ENCODE data around the gene NFRKB. TPM values are rescaled to one million over a fixed set of nuclear protein-coding genes. Genes with fewer than 3 reads are reported as not detected.

NFRKB gene
- total RNA-seq, 3 donors from 2014 or later, result 30.2 to 45.2 (median 44.2) TPM

DNA sequence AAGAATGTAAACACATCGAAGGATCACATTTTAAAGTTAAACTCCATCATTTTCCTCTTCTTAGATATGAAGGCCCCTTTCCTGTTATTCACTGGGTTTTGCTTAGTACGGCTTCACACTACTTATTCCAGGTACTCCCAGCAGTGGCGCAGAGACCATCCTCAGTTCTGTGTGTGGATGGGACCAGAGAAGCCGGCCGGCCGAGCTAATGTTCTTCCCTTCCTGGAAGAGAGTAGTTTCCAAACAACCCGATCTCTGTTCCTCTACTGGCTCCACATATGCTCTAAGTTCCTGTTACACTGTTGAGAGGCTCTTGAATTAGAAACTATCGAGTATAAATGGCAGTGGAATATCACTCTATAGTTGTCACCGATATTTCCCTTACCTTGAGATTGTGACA lies 684 bp upstream of the NFRKB start:
- Histone ChIP-seq H3K4me1 (no peaks in the 10 kb centered on the region), H3K27ac (peak overlapping the region; percentile 86 to 89), H3K36me3 (no peaks in the 10 kb centered on the region), H3K27me3 (no peaks in the 10 kb centered on the region), H3K9me3 (no peaks in the 10 kb centered on the region), H3K4me3 (peak overlapping the region; percentile 82 to 96 (median 95))
- intact Hi-C loops (cut with DNase I; ENCODE audit: low total_unique reads), result no loop called here
- no peak for TF ChIP-seq POLR2A (IDR thresholded peaks at IDR 0.05)
- TF ChIP-seq, protein P1, sequence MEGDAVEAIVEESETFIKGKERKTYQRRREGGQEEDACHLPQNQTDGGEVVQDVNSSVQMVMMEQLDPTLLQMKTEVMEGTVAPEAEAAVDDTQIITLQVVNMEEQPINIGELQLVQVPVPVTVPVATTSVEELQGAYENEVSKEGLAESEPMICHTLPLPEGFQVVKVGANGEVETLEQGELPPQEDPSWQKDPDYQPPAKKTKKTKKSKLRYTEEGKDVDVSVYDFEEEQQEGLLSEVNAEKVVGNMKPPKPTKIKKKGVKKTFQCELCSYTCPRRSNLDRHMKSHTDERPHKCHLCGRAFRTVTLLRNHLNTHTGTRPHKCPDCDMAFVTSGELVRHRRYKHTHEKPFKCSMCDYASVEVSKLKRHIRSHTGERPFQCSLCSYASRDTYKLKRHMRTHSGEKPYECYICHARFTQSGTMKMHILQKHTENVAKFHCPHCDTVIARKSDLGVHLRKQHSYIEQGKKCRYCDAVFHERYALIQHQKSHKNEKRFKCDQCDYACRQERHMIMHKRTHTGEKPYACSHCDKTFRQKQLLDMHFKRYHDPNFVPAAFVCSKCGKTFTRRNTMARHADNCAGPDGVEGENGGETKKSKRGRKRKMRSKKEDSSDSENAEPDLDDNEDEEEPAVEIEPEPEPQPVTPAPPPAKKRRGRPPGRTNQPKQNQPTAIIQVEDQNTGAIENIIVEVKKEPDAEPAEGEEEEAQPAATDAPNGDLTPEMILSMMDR (IDR thresholded peaks at IDR 0.05), result no peak
- no peak for TF ChIP-seq POLR2AphosphoS5 (IDR thresholded peaks at IDR 0.05)
- no peak for DNase-seq (ENCODE audit: low spot score in 2 of 2)

DNA sequence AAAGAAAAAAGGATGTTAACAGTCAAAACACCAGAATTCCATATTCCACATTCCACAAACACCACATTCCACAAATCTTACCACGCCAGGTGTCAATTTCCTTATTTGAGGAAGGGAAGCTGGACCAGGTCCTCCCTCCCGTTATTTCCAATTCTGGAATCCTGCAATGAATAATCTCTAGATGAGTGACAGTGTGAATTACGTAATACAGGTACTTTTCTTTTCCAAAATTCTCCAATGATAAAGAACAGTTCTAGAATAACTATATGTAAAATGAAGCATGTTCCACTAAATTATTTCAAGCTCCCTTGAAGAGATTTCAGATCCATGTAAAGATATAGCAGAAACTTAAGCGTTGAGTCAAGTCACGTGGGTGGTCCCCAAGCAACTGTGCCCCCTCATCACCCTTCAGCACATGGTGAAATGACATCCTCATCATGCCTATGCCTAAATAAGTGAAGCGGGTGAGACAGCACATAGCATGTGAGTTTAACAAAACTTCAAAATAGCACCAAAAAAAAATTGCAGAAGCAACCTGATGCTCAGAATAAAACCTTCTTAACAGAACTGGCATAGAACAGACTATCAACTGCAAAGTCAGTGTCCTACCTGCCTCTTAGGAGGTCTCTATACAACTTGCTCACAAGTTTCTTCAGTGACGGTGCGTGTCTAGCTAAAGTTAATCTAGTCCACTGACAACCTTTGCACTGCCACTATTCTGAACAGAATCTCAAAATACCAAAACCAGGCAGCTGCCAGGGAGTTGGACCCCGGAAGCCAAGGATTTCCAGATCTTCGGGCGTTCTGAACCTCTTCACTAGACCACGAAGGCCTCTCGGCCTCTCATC lies 876 bp downstream of the NFRKB start:
- TF ChIP-seq POLR2AphosphoS5 (IDR thresholded peaks at IDR 0.05), result no peak
- TF ChIP-seq, protein P1 (IDR thresholded peaks at IDR 0.05), result no peak
- no peak for TF ChIP-seq POLR2A (IDR thresholded peaks at IDR 0.05)
- DNase-seq (ENCODE audit: low spot score in 2 of 2), result no peak
- Histone ChIP-seq H3K27me3 (no peaks in the 10 kb centered on the region), H3K4me1 (no peaks in the 10 kb centered on the region), H3K9me3 (no peaks in the 10 kb centered on the region), H3K36me3 (no peaks in the 10 kb centered on the region), H3K4me3 (peak overlapping the region; percentile 82 to 96 (median 95)), H3K27ac (peak overlapping the region; percentile 86 to 89)
- intact Hi-C loops (cut with DNase I; ENCODE audit: low total_unique reads), result no loop called here

DNA sequence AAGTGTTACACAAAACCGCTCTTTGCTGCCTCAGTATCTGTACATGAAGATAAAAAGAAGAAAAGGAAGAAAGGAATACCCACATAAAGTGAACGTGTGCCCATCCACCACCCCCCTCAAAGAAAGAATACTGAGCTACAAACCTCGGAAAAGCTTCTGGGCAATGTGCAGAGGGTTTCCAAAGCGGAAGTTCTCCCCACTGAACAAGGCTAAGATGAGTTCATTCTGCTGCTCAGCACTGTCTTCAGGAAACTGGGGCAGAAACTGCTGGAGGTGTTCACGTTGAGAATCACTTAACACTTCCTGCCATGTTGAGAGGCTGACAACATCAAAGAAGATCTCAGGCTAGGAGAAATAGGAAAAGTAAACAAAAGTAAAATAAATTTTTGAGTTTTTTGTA lies 6.9 kb downstream of the NFRKB start:
- H3K9me3 ChIP-seq, result no peaks in the 10 kb centered on the region
- H3K4me3 ChIP-seq, result no peak overlapping the region
- H3K27ac ChIP-seq, result no peak overlapping the region
- intact Hi-C loops (cut with DNase I; ENCODE audit: low total_unique reads), result no loop called here
- peaks cover 14% of the 10 kb centered on the region for H3K36me3 ChIP-seq
- no peaks in the 10 kb centered on the region for H3K4me1 ChIP-seq
- no peaks in the 10 kb centered on the region for H3K27me3 ChIP-seq
- DNase-seq (ENCODE audit: low spot score in 2 of 2), result no peak
- no peak for TF ChIP-seq POLR2A (IDR thresholded peaks at IDR 0.05)
- no peak for TF ChIP-seq POLR2AphosphoS5 (IDR thresholded peaks at IDR 0.05)
- TF ChIP-seq, protein P1 (IDR thresholded peaks at IDR 0.05), result no peak

DNA sequence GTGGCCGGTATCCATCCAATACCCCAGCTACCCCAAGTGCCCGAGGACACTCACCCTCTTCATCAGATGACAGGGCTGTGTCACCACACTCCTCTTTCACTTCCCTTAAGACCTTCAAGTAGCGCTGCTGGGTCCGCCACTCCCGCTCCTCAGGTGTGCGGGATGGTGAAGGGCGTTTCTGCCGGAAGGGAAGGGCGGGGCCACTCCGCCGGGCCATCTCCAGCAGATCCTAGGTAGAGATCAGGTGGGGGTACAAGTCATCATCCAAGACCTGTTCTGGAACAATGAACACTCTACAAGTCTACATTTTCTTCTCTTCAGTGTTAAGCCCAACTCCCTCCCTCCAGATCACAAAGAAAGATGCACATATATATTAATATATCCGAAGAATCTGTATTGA lies 10.0 kb downstream of the NFRKB start:
- Histone ChIP-seq H3K4me3 (no peak overlapping the region), H3K4me1 (no peaks in the 10 kb centered on the region), H3K27me3 (no peaks in the 10 kb centered on the region), H3K9me3 (no peaks in the 10 kb centered on the region), H3K36me3 (peaks cover 21% of the 10 kb centered on the region), H3K27ac (no peak overlapping the region)
- intact Hi-C loops (cut with DNase I; ENCODE audit: low total_unique reads), result no loop called here
- DNase-seq (ENCODE audit: low spot score in 2 of 2), result no peak
- no peak for TF ChIP-seq POLR2AphosphoS5 (IDR thresholded peaks at IDR 0.05)
- TF ChIP-seq, protein P1 (IDR thresholded peaks at IDR 0.05), result no peak
- no peak for TF ChIP-seq POLR2A (IDR thresholded peaks at IDR 0.05)

DNA sequence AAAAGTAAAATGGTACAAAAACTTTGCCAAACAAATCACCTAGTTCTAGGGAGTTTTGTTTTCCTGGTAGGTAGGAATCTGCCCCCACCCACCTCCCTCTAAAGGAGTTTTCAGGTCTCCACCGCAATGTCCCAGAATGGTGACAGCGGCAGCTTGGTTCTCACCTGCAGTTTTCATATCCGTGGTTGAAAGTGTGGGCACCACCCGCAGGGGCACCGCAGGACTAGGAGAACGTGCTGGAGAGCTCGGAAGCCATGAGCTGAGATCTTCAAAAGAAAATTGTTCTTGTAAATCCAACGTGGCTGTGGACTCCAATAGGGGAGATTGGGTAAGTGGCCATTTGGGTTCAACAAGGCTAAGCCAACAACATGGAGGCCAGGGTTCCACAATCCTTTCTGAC lies 10.8 kb downstream of the NFRKB start:
- intact Hi-C loops (cut with DNase I; ENCODE audit: low total_unique reads), result no loop called here

More for the DNA sequence above, 10.8 kb downstream of the NFRKB start:
- Histone ChIP-seq H3K27ac (no peak overlapping the region), H3K4me3 (no peak overlapping the region), H3K27me3 (no peaks in the 10 kb centered on the region), H3K4me1 (no peaks in the 10 kb centered on the region), H3K9me3 (no peaks in the 10 kb centered on the region), H3K36me3 (peaks cover 21% of the 10 kb centered on the region)
- TF ChIP-seq, protein P1 (IDR thresholded peaks at IDR 0.05), result no peak
- TF ChIP-seq POLR2A (IDR thresholded peaks at IDR 0.05), result no peak
- TF ChIP-seq POLR2AphosphoS5 (IDR thresholded peaks at IDR 0.05), result no peak
- no peak for DNase-seq (ENCODE audit: low spot score in 2 of 2)

Measured in breast epithelium (tissue), 4 donors.